ENCODE data around the gene GAS2.

GAS2 gene

GRCh38 chr11:22671751-22672150, 5.3 kb downstream of the GAS2 start:
- DNase-seq = no peak

GRCh38 chr11:22674470-22675439, 8.3 kb downstream of the GAS2 start:
- DNase-seq = no peak

- DNase-seq = no peak
Measured at GRCh38 chr11:22677153-22677903, 10.9 kb downstream of the GAS2 start.

- DNase-seq = no peak
Measured at GRCh38 chr11:22680628-22681027, 14.2 kb downstream of the GAS2 start.

- DNase-seq = no peak
Measured at GRCh38 chr11:22681281-22681812, 14.9 kb downstream of the GAS2 start.

GRCh38 chr11:22684082-22684481, 17.7 kb downstream of the GAS2 start:
- DNase-seq = no peak

GRCh38 chr11:22685111-22685510, 18.7 kb downstream of the GAS2 start:
- DNase-seq = no peak

GRCh38 chr11:22688914-22689313, 22.5 kb downstream of the GAS2 start:
- no peak for DNase-seq

GRCh38 chr11:22690257-22690656, 23.8 kb downstream of the GAS2 start:
- DNase-seq = no peak

- no peak for DNase-seq
Measured at GRCh38 chr11:22690871-22691270, 24.5 kb downstream of the GAS2 start.

GRCh38 chr11:22699388-22699787, 33.0 kb downstream of the GAS2 start:
- no peak for DNase-seq

GRCh38 chr11:22702031-22702430, 35.6 kb downstream of the GAS2 start:
- DNase-seq = no peak

GRCh38 chr11:22703040-22703439, 36.6 kb downstream of the GAS2 start:
- DNase-seq = peak in 1 of 51 donors; percentile 3

GRCh38 chr11:22703591-22703990, 37.2 kb downstream of the GAS2 start:
- DNase-seq = no peak

- no peak for DNase-seq
Measured at GRCh38 chr11:22707119-22707899, 40.9 kb downstream of the GAS2 start.

GRCh38 chr11:22711071-22711770, 44.8 kb downstream of the GAS2 start:
- DNase-seq = no peak

- no peak for DNase-seq
Measured at GRCh38 chr11:22711880-22712279, 45.5 kb downstream of the GAS2 start.

GRCh38 chr11:22713336-22713735, 46.9 kb downstream of the GAS2 start:
- DNase-seq = no peak

- DNase-seq = no peak
Measured at GRCh38 chr11:22715971-22716370, 49.6 kb downstream of the GAS2 start.

GRCh38 chr11:22720457-22720856, 54.0 kb downstream of the GAS2 start:
- DNase-seq = no peak

- DNase-seq = no peak
Measured at GRCh38 chr11:22723274-22723673, 56.9 kb downstream of the GAS2 start.

Data from hypothalamus (tissue), 51 donors.